GM19468 (cell line): ENCODE data around the gene MYO1C.
"Not testable (repeated sequence)": the region's sequence is repeated elsewhere in the genome, so short reads cannot be mapped to it uniquely, and the experiment has no call there.

Source experiments
- ATAC-seq: cut with Tn5 transposase; IDR thresholded peaks from one replicate; pipeline ENCODE4 v1.9.1; 2021; ENCODE audit warnings: mild to moderate bottlenecking, moderate library complexity, moderate number of reproducible peaks; ENCODE audit not compliant: unreplicated experiment; ENCODE audit errors: extremely low read depth

MYO1C gene

DNA sequence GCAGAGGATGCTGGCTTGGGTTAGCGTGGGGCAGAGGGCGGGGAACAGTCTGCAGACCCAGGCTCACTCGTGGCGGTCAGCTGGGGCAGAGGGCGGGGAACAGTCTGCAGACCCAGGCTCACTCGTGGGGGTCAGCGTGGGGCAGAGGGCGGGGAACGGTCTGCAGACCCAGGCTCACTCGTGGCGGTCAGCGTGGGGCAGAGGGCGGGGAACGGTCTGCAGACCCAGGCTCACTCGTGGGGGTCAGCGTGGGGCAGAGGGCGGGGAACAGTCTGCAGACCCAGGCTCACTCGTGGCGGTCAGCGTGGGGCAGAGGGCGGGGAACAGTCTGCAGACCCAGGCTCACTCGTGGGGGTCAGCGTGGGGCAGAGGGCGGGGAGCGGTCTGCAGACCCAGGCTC, 16.2 kb upstream of the MYO1C start:
- ATAC-seq, result not testable (repeated sequence)

DNA sequence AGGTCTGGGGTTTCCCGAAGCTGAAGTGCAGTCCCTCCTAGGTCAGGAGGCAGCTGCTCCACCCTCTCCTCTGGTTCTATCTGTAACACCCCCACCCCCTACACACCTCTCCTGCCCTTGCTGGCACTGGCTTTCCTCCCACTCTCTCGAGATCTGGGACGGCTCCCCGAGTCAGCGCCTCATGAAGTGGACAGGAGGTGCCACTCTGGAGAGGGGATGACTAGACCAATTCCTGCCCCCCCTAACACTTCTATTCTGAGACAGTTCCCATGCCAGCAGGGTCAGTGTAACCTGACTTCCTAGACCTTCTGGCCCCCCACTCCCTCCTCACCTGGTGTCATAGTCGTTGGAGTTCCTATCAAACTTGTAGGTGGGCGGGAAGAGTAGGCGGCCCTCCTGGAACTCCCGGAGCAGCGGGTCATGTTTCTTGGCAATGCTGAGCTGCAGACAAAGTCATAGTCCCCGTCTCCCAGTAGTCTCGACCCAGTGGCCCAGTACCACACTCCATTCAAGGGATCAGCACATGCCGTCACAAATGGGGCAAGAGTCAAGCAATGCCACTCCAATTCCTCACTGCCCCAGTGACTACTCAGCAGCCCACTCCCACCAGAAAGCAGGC, 14.3 kb upstream of the MYO1C start:
- no peak for ATAC-seq

DNA sequence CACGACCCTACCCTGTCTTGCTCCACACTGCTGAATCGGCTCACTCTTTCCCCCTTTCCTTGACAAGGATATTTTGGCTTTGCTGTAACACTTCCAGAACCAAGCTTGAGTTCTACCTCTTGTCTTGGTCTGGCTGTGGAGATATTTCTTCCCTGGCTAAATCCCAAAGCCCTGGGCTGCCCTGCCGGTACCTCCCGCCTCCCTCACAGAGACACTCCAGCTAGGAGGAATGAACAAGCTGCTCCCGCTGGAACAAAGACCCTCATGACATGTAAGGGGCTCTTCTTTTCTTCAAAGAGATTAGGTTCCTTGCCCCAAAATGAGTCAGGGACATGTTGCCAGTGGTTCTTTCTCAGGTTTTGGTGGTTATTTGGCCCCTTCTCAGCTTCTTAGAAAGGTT, 13.1 kb upstream of the MYO1C start:
- ATAC-seq, result no peak

DNA sequence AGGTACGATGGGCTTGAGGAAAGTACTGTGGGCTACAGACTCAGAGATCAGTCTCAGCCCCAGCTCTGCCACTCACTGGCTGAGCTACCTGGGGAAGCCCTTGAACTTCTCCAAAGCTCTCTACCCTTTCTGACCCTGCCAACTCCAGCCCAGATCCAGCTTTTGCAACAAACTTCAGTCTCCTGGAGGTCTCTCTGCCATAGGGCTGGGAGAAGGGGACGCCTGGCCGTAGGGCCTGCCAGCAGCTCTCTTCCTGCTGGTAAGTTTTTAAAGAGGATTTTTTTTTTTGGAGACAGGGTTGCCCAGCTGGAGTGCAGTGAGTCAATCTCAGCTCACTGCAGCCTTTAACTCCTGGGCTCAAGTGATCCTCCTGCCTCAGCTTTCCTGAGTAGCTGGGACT, 12.4 kb upstream of the MYO1C start:
- ATAC-seq, result no peak

DNA sequence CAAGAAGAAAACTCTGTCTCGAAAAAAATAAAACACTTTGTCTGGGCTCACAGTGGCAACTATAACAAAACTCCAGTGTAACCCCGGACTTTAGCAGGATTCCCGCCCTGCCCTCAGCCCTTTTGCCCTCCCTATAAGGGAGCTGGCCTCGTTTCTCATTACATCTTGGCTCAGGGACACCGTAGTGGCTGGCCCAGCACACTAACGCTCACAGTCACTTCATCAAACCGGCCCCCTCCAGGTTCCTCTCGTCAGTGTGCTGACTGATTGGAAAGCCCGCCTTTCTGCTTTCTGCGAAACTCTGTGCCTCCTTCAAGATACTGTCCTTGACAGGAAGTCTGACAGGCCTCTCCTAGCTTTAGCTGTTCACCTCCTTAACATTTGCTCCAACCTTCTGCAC, 11.2 kb upstream of the MYO1C start:
- no peak for ATAC-seq

DNA sequence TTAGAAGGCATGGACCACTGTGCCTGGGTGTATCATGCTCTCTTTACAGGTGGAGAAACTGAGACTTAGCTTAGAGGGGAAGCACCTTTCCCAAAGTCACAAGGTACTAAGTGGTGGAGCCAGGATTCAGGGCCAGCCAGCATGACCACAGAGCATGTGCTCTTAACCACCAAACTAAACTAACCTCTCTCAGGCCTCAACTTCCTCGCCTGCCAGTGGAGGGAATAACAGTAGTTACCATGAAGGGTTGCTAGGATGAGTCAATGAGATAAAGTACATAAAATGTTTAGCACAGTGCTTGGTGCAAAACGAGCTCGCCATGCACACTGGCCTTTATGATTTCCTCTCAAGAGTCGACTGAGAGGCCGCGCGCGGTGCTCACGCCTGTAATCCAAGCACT, 6.4 kb upstream of the MYO1C start:
- no peak for ATAC-seq

DNA sequence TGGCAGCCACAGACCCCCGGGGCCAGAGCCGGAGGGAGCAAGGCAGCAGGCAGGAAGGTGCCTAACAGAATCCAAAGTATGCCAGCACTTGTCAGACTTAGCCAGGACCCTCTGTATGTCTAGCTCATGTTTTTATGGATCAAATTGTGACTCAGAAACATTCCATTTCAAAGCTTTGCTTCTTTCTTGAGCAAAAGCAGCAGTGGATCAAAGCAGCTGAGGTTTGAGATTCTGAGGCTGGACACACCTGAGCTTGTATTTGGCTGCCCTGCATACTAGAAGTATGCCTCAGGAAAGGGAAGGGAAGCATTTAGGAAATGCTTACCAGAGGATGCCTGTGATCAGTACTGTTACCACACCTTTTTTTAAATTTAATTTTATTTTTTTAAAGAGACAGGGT, 5.7 kb upstream of the MYO1C start:
- no peak for ATAC-seq

DNA sequence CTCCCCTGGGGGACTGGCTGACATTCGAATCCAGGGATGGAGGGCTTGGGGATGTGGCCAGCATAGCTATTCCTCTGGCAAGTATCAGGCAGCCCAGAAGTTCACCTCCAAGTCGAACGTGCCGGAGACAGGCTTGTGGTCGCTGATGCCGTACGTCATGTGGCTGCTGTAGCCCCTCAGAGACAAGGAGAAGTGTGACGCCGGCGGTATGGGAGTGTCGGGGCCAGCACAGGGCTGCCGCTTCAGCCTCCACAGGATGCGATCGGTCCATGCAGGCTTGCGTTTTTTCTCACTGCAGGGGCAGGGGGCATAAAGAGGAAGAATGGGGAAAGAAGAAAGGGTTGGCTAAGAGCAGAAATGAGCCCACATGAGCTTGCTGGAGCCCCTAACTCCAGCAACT, 5.3 kb upstream of the MYO1C start:
- ATAC-seq, result no peak

DNA sequence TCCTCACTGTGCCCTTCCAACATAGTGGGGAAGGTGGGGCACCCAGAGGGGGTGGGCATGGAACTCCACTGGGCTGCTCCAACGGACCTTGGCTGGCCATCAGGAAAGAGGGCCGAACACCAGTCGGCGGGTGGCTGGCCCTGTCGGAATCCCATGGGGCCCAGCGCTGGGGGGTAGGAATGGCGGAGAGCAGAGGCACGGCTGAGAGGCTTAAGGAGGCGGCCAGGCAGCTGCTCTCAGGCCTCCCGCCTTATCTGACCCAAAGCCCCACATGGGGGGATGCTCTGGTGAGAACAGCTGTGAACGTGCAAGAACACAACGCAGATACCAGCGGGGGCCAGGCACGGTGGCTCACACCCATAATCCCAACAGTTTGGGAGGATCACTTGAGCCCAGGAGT, 4.4 kb upstream of the MYO1C start:
- no peak for ATAC-seq

DNA sequence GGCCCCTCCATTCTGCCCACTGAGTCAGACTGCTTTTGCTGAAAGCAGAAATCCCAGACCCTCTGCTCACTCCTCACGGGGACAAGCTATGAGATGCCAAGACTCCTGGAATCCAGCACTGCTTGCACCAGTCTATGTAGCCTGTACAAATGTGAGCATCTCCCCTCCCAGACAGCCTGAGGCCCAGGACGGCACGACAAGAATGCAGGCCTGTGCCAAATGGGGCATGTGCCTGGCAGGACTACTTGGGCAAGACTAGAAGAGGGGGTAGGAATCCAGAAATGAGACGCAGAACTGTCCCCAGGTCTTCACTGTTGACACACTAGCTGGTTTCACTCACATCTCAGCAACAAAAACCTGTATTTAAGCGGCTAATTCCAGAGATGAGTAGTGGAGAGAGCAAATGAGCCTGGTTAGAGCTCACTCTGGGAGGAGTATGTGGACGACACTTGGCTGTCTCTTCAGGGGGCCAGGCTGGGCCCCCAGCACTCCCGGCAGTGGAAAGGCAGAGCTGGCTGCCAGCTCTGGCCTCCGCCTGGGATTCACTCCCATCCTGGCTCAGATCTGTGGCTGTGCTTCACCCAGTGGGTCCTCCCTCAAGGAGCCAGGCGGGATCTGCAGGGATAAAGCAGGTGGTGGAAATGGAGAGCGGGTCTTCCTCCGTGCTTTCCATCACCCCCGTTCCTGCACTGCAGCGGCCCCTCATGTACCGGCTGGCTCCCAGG, 2.9 kb upstream of the MYO1C start:
- no peak for ATAC-seq

DNA sequence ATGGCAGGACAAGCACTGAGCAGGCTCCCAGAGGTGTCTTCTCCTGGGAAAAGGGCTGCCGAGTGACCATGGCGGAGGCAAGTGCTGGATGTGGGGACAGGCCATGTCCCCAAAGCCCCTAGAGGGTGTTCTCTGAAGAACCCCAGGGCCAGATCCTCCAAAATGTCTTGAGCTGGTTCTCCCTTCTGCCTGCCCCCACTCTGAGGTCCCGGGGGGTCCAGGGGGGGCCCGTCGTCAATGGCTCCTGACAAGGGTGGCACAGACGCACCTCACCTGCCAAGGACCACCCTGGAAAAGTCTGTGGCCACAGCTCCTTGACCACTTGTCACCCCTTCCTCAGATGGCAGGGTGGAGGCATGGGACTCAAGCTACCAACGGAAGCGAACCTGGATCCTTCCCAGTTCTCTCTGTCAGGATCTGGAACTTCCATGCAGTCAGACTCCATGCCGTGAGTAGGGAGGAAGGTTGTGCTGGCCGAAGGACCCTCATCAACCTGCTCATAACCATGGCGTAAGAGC, 2.3 kb upstream of the MYO1C start:
- ATAC-seq, result no peak

DNA sequence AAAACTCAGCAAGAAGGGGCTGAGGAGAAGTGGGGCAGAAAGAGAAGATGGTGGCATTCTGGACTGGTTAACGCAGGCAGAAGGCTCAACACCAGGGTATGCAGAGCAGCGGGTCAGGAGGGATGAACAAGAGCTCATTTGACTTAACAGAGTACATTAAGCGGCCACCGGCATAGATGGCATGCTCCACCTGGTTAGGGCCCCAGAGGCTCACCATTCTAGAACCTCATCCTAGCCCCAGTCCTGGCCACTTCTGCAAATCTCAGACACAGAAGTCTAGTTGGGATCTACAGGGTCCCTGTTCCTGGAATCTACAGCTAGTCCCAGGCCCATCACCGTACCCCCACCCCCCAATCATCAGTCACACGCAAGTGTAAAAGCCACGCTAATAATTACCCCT, 1.7 kb upstream of the MYO1C start:
- ATAC-seq, result no peak

DNA sequence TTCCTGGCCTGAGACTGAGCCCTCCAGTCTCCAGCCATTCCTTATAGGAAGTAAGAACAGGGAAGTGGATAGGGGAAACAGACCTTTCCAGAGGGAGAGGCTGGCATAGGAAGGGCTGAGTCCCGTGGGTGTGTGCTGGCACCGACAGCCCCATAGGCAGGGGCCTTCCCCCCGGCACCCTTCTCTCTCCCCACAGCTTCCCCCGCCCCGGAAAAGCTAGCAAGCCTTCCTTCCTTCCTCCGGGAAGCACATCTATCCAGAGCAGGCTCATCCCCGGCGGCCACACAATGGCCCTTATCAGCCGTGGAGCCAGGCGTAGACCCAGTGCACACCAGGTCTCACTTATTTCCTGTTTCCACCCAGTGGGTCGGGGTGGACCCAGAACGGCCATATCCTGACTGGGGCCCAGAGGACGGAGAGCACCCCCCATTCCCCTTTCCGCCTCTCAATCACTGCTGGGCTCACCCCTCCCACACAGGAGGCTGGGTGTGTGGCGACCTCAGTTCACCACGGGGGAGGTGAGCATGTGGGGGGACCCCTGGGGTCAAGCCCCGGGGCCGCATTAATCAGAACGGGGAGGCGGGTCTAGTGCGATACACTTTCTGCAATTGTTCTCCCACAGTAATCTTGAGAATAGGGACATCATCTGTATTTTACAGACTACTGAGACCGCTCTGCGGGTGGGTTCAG, 950 bp upstream of the MYO1C start:
- no peak for ATAC-seq

DNA sequence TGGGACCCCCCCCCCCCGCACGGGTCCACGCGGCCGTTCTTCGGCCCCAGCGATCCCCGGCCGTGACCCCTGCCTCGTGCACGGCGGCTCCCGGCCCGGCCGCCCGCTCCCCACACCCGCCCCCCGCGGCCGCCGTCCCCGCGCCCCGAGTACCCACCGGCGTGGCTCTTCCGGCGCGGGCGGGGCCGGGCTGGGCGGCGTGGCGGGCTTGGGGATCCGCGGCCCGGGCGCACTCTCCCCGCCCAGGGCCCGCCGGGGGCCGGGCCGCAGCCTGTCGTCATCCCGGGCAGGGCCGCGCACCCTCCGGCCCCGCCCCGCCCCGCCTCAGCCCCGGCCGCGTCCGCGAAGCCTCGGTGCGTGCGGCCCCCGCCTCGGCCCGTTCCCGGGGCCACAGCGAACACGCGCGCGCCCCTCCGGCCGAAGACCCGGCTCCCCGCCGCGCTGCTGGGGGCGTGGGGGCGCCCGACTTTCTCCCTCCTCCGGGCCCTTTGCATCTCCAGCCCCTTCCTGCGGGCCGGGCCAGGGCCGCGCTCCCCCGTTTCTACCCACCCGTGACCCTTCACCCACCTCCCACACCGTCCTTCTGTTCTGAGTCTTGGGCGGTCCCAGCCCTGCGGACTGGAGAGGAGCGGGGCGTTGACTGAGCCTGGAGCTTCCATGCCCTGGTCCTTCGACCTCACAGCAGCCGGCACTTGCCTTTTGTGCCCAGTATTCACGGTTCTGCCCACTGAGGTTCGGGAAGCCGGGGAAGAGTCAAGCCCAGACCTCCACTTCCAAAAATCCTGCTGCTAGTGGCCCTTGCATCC, 840 bp downstream of the MYO1C start:
- no peak for ATAC-seq

DNA sequence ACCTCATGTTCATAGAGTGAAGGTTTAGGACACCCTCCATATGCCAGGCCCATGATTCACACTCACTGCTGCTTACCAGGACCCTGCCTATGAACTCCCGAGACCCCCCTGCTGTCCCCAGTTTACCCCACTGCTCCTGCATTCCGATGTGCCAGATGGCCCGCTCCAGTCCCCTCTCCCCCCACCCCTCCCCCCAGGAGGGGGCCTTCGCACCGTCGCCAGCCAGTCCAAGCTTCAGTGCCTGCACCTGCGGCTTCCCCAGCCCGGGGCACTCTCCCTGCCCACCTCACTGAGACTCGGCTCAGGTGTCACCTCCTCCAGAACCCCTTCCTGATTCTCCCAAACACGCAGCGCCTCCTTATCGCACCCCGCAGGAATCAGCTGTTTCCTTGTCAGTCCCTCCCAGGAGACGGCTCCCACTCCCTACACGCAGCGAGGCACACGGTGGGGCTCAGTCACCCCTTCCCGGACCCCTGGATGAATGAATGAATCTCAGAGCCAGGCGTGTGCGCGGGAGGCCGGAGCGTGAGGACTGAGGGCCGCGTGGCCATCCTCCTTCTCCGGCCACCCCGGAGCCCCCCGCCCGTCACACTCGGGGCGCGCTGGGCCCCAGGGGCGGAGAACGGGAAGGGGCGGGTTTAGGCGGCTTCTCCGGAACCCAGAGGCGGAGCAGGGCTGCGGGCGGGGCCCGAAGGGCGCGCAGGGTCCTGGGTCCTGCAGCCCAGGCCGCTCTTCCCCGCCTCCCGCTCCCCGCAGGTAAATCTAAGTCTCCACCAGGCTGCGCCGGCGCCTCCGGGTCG, 1.6 kb downstream of the MYO1C start:
- no peak for ATAC-seq

DNA sequence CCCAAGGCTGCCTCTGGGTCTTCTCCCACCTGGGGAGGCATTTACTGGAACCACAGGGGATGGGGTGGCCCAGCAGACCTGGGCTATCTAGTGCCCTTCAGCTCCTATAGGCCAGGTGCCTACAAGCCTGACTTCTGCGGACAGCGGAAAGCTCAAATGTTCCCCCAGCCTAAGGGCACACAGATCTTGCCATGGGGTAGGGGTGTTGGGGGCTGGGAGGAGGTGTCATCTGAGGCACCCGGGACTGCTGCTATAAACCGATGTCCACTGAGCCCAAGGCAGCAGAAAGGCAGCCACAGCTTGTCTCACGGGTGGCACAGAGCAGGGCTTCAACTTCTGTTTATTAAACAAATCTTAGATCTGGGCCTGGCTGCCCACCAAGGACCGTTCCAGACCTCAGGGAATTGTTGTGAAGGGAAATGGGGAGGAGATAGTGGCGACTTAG, 3.6 kb downstream of the MYO1C start:
- no peak for ATAC-seq

DNA sequence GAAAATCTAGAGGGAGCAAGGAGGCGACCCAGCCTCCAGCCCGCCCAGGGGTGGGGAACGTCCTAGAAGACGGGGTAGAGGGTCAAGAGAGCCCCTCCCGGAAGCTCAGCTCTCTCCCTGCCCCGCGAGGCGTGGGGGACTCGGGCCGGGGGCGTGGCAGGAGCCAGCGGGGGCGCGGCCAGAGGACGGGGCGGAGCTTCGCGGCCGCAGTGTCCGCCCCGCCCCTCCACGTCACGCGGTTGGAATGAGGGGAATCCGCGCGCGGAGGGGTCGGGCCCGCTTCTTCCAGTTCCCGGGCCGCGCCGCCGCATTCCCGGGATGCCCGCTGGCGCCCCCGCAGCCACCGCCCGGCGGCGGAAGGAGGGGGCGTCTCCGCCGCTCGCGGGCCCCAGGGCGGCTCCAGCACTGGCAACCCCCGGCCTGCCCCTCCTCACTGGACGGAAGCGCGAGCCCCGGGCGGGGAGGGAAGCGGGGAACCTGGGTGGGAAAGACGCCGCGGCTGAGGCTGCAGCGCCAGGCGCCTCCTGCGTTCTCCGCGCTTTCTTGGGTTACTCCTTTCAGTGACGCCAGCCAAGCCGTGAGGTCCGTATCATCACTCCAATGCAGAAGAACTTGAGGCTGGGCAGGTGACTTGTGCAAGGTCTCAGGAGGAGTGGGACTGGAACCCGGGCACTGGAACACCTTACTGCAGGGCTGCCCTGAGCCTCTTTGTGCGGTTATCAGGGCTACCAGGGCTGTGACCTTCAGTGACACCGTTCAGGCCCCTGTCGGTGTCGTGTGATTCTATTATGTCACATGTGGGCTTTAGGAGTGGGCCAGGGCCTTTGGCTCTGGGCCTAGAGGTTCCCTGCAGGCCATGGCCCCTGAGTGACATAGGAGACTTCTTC, 4.3 kb downstream of the MYO1C start:
- ATAC-seq, result no peak

DNA sequence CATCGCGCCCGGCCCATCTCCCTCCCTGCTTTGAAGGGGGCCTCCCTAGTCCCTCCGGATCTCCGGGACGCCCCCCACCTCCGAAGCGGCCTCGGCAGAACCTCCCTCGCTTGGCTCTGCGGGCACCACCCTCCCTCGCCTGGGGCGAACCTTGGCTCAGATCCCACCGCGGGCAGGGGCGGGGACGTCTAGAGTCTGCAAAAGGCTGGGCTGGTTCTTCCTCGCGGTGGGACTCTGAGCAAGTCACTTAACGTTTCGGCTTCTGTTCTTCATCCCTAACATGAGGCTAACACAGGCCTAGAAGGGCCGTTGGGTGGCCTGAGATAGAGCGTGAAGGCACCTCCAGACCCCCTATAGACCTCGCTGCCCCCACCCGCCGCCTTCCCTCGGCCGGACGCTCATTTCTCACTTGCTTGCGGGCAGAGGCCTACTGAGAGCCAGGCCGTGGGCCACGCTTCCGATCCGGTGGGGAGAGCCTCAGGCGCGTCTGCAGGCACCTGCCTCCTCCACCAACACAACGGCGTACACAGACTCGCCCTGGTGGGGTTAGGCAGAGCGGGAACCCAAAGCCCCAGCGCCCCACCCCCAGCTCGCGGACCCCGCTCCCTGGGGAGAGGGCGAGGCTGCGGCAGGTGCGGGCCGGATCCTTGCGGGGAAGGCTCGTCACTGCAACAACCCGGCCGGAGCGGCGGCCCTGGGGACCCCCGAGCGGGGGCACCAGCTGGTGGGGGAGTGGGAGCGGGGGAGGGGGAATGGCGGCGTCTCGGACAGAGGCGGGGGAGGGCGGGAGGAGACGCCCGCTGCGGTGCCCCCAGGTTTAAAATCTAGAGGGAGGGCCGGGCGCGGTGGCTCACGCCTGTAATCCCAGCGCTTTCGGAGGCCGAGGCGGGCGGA, 5.4 kb downstream of the MYO1C start:
- ATAC-seq, result no peak
